ENCODE results near the gene LRRC23. TPM values are rescaled to one million over a fixed set of nuclear protein-coding genes. Genes with fewer than 3 reads are reported as not detected.

The LRRC23 gene
- total RNA-seq, 1 donor from 2014 or later, result 5.2 TPM

- Histone ChIP-seq H3K4me1 (peaks cover 3% of the 10 kb centered on the region), H3F3A (ENCODE audit: low read depth) (peaks cover 35% of the 10 kb centered on the region), H3K4me3 (no peak overlapping the region), H3K79me2 (ENCODE audit: low read depth) (peaks cover 22% of the 10 kb centered on the region), H3K9me3 (ENCODE audit: low read depth) (no peaks in the 10 kb centered on the region), H2AFZ (replicated peaks) (no peak overlapping the region), H3K27ac (no peak overlapping the region), H3K27me3 (no peaks in the 10 kb centered on the region), H3K36me3 (no peaks in the 10 kb centered on the region), H4K20me1 (ENCODE audit: low read depth) (peaks cover 37% of the 10 kb centered on the region), H3K9ac (no peak overlapping the region), H3K4me2 (no peak overlapping the region)
- Mint-ChIP-seq H3K36me3 (peaks cover 40% of the 10 kb centered on the region), H3K4me3 (no peak overlapping the region), H3K27me3 (ENCODE audit: insufficient read depth, low read depth) (peaks cover 7% of the 10 kb centered on the region), H3K4me1 (peaks cover 55% of the 10 kb centered on the region), H3K9me3 (no peaks in the 10 kb centered on the region), H3K27ac (no peak overlapping the region)
- TF ChIP-seq EZH2phosphoT487 (IDR thresholded peaks at IDR 0.05) (no peak), CTCF (IDR thresholded peaks at IDR 0.05) (no peak)
- DNase-seq (ENCODE audit: low spot score), result no peak
Observed at GRCh38 chr12:6919588-6919987, 15.0 kb downstream of the LRRC23 start.

- peak overlapping the region; percentile 59 for H3K4me3 Mint-ChIP-seq
- no peak for DNase-seq (ENCODE audit: low spot score)
- H3K27me3 Mint-ChIP-seq (ENCODE audit: insufficient read depth, low read depth), result peaks cover 10% of the 10 kb centered on the region
- no peak overlapping the region for H3K27ac ChIP-seq
- no peak overlapping the region for H3K9ac ChIP-seq
- peaks cover 58% of the 10 kb centered on the region for H3K4me1 Mint-ChIP-seq
- H3K4me2 ChIP-seq, result no peak overlapping the region
- no peaks in the 10 kb centered on the region for H3K27me3 ChIP-seq
- H3K4me3 ChIP-seq, result no peak overlapping the region
- H3K79me2 ChIP-seq (ENCODE audit: low read depth), result peaks cover 8% of the 10 kb centered on the region
- no peaks in the 10 kb centered on the region for H3K36me3 ChIP-seq
- no peak overlapping the region for H3K27ac Mint-ChIP-seq
- H2AFZ ChIP-seq (replicated peaks), result no peak overlapping the region
- peaks cover 20% of the 10 kb centered on the region for H3K4me1 ChIP-seq
- peaks cover 29% of the 10 kb centered on the region for H4K20me1 ChIP-seq (ENCODE audit: low read depth)
- H3F3A ChIP-seq (ENCODE audit: low read depth), result peaks cover 45% of the 10 kb centered on the region
- peaks cover 33% of the 10 kb centered on the region for H3K36me3 Mint-ChIP-seq
- TF ChIP-seq CTCF (IDR thresholded peaks at IDR 0.05) (no peak), EZH2phosphoT487 (IDR thresholded peaks at IDR 0.05) (no peak), EZH2 (IDR thresholded peaks at IDR 0.05) (no peak)
- H3K9me3 Mint-ChIP-seq, result no peaks in the 10 kb centered on the region
- H3K9me3 ChIP-seq (ENCODE audit: low read depth), result no peaks in the 10 kb centered on the region
Observed at GRCh38 chr12:6921539-6921938, 16.9 kb downstream of the LRRC23 start.

- H3K4me3 Mint-ChIP-seq, result peak overlapping the region; percentile 0
- H4K20me1 ChIP-seq (ENCODE audit: low read depth), result peaks cover 21% of the 10 kb centered on the region
- no peak overlapping the region for H3K27ac Mint-ChIP-seq
Observed at GRCh38 chr12:6921996-6922946, 17.6 kb downstream of the LRRC23 start.

More at GRCh38 chr12:6921996-6922946, 17.6 kb downstream of the LRRC23 start:
- H3F3A ChIP-seq (ENCODE audit: low read depth), result peaks cover 53% of the 10 kb centered on the region
- Mint-ChIP-seq H3K36me3 (peaks cover 28% of the 10 kb centered on the region), H3K9me3 (no peaks in the 10 kb centered on the region), H3K4me1 (peaks cover 61% of the 10 kb centered on the region), H3K27me3 (ENCODE audit: insufficient read depth, low read depth) (peaks cover 10% of the 10 kb centered on the region)
- H3K9ac ChIP-seq, result no peak overlapping the region
- DNase-seq (ENCODE audit: low spot score), result no peak
- peaks cover 11% of the 10 kb centered on the region for H3K79me2 ChIP-seq (ENCODE audit: low read depth)
- no peak overlapping the region for H3K4me3 ChIP-seq
- no peak overlapping the region for H2AFZ ChIP-seq (replicated peaks)
- H3K27ac ChIP-seq, result peak overlapping the region; percentile 37
- peaks cover 27% of the 10 kb centered on the region for H3K4me1 ChIP-seq
- no peaks in the 10 kb centered on the region for H3K9me3 ChIP-seq (ENCODE audit: low read depth)
- H3K36me3 ChIP-seq, result no peaks in the 10 kb centered on the region
- no peaks in the 10 kb centered on the region for H3K27me3 ChIP-seq
- H3K4me2 ChIP-seq, result no peak overlapping the region
- TF ChIP-seq CTCF (IDR thresholded peaks at IDR 0.05) (no peak), EZH2 (IDR thresholded peaks at IDR 0.05) (no peak), EZH2phosphoT487 (IDR thresholded peaks at IDR 0.05) (no peak)

Data from neural progenitor cell (in vitro differentiated cells).